ENCODE results near the gene CD63.

Gene CD63

DNA sequence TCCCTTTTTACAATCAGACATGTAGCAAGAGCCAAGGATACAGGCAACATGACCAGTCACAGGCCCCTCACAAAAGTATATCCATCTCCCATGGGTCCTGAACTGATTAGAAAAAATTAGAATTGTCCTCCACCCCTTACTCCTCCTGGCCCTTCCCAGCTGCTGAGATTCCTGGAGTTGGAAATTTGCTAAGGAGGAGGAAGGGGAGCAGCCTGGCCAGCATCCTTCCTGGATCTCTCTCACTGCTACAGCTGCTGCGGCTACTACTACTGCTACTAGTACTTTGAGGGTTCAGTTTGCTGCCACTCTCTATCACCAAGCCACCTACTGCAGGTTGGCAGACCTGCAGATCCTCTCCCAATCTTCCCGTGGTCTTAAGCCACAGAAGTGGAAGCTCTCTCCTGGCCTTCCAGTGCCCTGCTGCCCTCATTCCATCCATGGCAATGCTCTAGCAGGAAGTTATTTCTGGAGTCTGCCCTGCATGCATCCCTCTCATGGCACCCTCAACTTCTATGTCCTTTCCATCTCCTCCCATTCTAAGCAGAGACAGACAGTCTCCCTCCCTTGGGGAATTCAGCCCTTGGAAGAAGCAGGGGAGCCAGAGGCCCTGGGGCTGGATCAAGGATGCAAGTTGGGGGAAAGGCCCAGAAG is 22.1 kb downstream of the CD63 start:
- TF ChIP-seq, protein P1, sequence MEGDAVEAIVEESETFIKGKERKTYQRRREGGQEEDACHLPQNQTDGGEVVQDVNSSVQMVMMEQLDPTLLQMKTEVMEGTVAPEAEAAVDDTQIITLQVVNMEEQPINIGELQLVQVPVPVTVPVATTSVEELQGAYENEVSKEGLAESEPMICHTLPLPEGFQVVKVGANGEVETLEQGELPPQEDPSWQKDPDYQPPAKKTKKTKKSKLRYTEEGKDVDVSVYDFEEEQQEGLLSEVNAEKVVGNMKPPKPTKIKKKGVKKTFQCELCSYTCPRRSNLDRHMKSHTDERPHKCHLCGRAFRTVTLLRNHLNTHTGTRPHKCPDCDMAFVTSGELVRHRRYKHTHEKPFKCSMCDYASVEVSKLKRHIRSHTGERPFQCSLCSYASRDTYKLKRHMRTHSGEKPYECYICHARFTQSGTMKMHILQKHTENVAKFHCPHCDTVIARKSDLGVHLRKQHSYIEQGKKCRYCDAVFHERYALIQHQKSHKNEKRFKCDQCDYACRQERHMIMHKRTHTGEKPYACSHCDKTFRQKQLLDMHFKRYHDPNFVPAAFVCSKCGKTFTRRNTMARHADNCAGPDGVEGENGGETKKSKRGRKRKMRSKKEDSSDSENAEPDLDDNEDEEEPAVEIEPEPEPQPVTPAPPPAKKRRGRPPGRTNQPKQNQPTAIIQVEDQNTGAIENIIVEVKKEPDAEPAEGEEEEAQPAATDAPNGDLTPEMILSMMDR (IDR thresholded peaks at IDR 0.05; ENCODE audit: low read length) = no peak
- no peak for TF ChIP-seq EZH2phosphoT487 (IDR thresholded peaks at IDR 0.05; ENCODE audit: low read length)
- TF ChIP-seq EZH2 (optimal IDR thresholded peaks at IDR 0.05; ENCODE audit: low read depth, low read length) = no peak
- Histone ChIP-seq H3K4me2 (ENCODE audit: low read depth, low read length) (no peak overlapping the region), H3K27ac (ENCODE audit: low read length) (no peak overlapping the region), H3K9ac (ENCODE audit: low read length) (no peak overlapping the region), H3K36me3 (replicated peaks; ENCODE audit: insufficient read depth, low read length) (no peaks in the 10 kb centered on the region), H3K4me1 (ENCODE audit: low read length) (peaks cover 5% of the 10 kb centered on the region; the same call in 1 of the 2 replicates), H3K27me3 (replicated peaks; ENCODE audit: insufficient read depth, low read length) (peaks cover 29% of the 10 kb centered on the region), H4K20me1 (ENCODE audit: insufficient read depth, low read length) (no peaks in the 10 kb centered on the region), H2AFZ (ENCODE audit: low read length) (no peak overlapping the region), H3K9me2 (replicated peaks; ENCODE audit: insufficient read depth, low read length) (no peaks in the 10 kb centered on the region), H3K9me3 (replicated peaks; ENCODE audit: insufficient read depth, low read length) (no peaks in the 10 kb centered on the region), H3K79me2 (ENCODE audit: low read length) (no peaks in the 10 kb centered on the region), H3F3A (ENCODE audit: insufficient read depth, low read length) (no peaks in the 10 kb centered on the region), H3K4me3 (ENCODE audit: low read length) (no peak overlapping the region)
- no peak for DNase-seq

GRCh38 chr12:55705782-55706402 is 22.9 kb downstream of the CD63 start:
- Histone ChIP-seq H3K9me2 (replicated peaks; ENCODE audit: insufficient read depth, low read length) (no peaks in the 10 kb centered on the region), H3K79me2 (ENCODE audit: low read length) (no peaks in the 10 kb centered on the region), H2AFZ (ENCODE audit: low read length) (no peak overlapping the region), H3K27me3 (replicated peaks; ENCODE audit: insufficient read depth, low read length) (peaks cover 28% of the 10 kb centered on the region), H3K27ac (ENCODE audit: low read length) (no peak overlapping the region), H3K4me1 (ENCODE audit: low read length) (peaks cover 5% of the 10 kb centered on the region; the same call in 1 of the 2 replicates), H3K9me3 (replicated peaks; ENCODE audit: insufficient read depth, low read length) (no peaks in the 10 kb centered on the region), H3F3A (ENCODE audit: insufficient read depth, low read length) (no peaks in the 10 kb centered on the region), H3K4me2 (ENCODE audit: low read depth, low read length) (no peak overlapping the region), H4K20me1 (ENCODE audit: insufficient read depth, low read length) (no peaks in the 10 kb centered on the region), H3K9ac (ENCODE audit: low read length) (no peak overlapping the region), H3K36me3 (replicated peaks; ENCODE audit: insufficient read depth, low read length) (no peaks in the 10 kb centered on the region), H3K4me3 (ENCODE audit: low read length) (no peak overlapping the region)
- DNase-seq = peak; percentile 49
- TF ChIP-seq EZH2phosphoT487 (IDR thresholded peaks at IDR 0.05; ENCODE audit: low read length) (no peak), EZH2 (optimal IDR thresholded peaks at IDR 0.05; ENCODE audit: low read depth, low read length) (no peak)
- TF ChIP-seq, protein P1 (IDR thresholded peaks at IDR 0.05; ENCODE audit: low read length) = peak; percentile 57

DNA sequence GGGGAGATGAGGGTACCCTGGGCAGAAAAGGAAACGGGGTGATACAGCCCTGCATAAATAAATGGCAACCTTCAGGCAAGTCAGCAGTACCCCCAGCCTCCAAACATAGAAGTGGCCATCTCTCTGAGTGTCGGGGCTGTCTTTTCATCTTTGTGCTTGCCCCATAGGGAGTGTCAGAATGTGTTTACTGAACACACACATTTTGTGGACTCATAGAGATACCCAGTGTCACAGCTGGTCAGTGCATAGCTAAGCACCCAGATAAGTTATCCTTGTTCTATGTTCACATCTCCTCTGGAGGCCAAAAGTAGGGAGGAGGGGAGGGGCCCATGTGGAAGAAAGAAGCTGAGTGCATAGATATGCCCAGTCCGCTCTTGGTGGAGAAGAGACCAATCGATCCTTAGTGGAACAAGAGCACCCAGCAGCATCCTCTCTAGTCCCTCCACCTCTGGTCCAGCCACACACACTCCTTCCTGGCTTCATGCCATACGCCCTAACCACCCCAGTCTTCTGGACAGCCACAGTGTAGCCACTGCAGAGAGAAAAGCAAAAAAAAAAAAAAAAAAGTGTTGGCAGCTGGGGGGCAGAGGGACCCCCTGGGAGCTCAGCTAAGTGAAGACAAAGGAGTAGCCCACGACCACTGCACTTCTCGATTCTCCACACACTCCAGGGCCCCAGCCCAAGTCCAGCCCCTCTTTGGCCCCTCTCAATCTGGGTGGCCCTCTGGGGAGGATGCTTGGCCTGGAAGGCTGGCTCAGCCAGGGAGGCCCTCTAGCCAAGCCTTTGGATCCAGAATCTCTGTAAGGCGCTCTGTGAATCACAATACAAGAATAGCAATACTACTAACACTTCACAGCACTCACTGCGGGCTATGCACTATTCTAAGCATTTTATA is 23.7 kb downstream of the CD63 start:
- no peak overlapping the region for H3K4me3 ChIP-seq (ENCODE audit: low read length)
- H3F3A ChIP-seq (ENCODE audit: insufficient read depth, low read length) = no peaks in the 10 kb centered on the region
- no peaks in the 10 kb centered on the region for H4K20me1 ChIP-seq (ENCODE audit: insufficient read depth, low read length)
- H3K79me2 ChIP-seq (ENCODE audit: low read length) = no peaks in the 10 kb centered on the region
- TF ChIP-seq EZH2phosphoT487 (IDR thresholded peaks at IDR 0.05; ENCODE audit: low read length) (no peak), EZH2 (optimal IDR thresholded peaks at IDR 0.05; ENCODE audit: low read depth, low read length) (no peak)
- TF ChIP-seq, protein P1 (IDR thresholded peaks at IDR 0.05; ENCODE audit: low read length) = no peak
- H3K27me3 ChIP-seq (replicated peaks; ENCODE audit: insufficient read depth, low read length) = peaks cover 28% of the 10 kb centered on the region
- no peak for DNase-seq
- no peaks in the 10 kb centered on the region for H3K9me3 ChIP-seq (replicated peaks; ENCODE audit: insufficient read depth, low read length)
- H3K9me2 ChIP-seq (replicated peaks; ENCODE audit: insufficient read depth, low read length) = no peaks in the 10 kb centered on the region
- no peak overlapping the region for H3K27ac ChIP-seq (ENCODE audit: low read length)
- no peaks in the 10 kb centered on the region for H3K36me3 ChIP-seq (replicated peaks; ENCODE audit: insufficient read depth, low read length)
- peaks cover 5% of the 10 kb centered on the region; the same call in 1 of the 2 replicates for H3K4me1 ChIP-seq (ENCODE audit: low read length)
- no peak overlapping the region for H3K4me2 ChIP-seq (ENCODE audit: low read depth, low read length)
- no peak overlapping the region for H2AFZ ChIP-seq (ENCODE audit: low read length)
- H3K9ac ChIP-seq (ENCODE audit: low read length) = no peak overlapping the region

Measured in MM.1S (cell line).